H1 (cell line): ENCODE data around the gene SH3RF3.
A peak's percentile ranks its signal among the peaks of the same experiment; 100 is the strongest.

Experiments
- ASH2L ChIP-seq: fragments of 200-600, 300-600 bp; sonication (generic); IDR thresholded peaks from one replicate; pipeline ENCODE4 v1.7.1; 2017; ENCODE audit warnings: low read length
- CTCF ChIP-seq, 3 experiments: IDR thresholded peaks; 1 replicate in 2 of 3; 2 replicates in 1 of 3; pipeline versions ENCODE4 v1.5.1 to v1.6.1; 2011; ENCODE audit warnings: low read length in 3 of 3, mild to moderate bottlenecking in 3 of 3, inconsistent platforms in 2 of 3, low read depth in 1 of 3, moderate library complexity in 1 of 3; ENCODE audit not compliant: insufficient read depth in 1 of 3; ENCODE audit errors: control extremely low read depth in 1 of 3
- EZH2 ChIP-seq: fragments of 200-600 bp; sonication (generic); IDR thresholded peaks from 2 replicates; pipeline ENCODE4 v1.7.1; 2012; ENCODE audit warnings: low read depth, mild to moderate bottlenecking, moderate library complexity, low read length, inconsistent platforms; ENCODE audit not compliant: severe bottlenecking
- KDM5A ChIP-seq: fragments of 200-600 bp; IDR thresholded peaks from 2 replicates; pipeline ENCODE4 v1.7.1; 2012; ENCODE audit warnings: mild to moderate bottlenecking, low read length, inconsistent platforms, mixed read lengths
- POLR2A ChIP-seq, 2 experiments: IDR thresholded peaks; 1 replicate in 1 of 2; 2 replicates in 1 of 2; pipeline ENCODE4 v1.6.1; 2011; ENCODE audit warnings: low read depth in 2 of 2, low read length in 2 of 2, mild to moderate bottlenecking in 2 of 2; ENCODE audit errors: control extremely low read depth in 1 of 2
- SIX5 ChIP-seq: IDR thresholded peaks from 2 replicates; pipeline ENCODE4 v1.6.1; 2011; ENCODE audit warnings: mild to moderate bottlenecking, low read depth, low read length
- SP1 ChIP-seq: IDR thresholded peaks from 2 replicates; pipeline ENCODE4 v1.6.1; 2011; ENCODE audit warnings: low read depth, low read length
- TAF1 ChIP-seq: IDR thresholded peaks from 2 replicates; pipeline ENCODE4 v1.6.1; 2011; ENCODE audit warnings: mild to moderate bottlenecking, low read depth, low read length
- ZNF274 ChIP-seq: IDR thresholded peaks from 2 replicates; pipeline ENCODE4 v1.7.0; 2012; ENCODE audit warnings: low read length, borderline replicate concordance; ENCODE audit errors: extremely low read depth

GRCh38 chr2:109216332-109216731 is 87.3 kb downstream of the SH3RF3 start:
- TF ChIP-seq CTCF (IDR thresholded peaks at IDR 0.05; ENCODE audit: control extremely low read depth in 1 of 3, insufficient read depth in 1 of 3, low read depth in 1 of 3, low read length in 3 of 3) = peak in 2 of 3 experiments; percentile 21 to 25; a peak in 3 of 4 replicates
- TF ChIP-seq EZH2 = no peak
- TF ChIP-seq ZNF274 = no peak
- TF ChIP-seq SIX5 = no peak
- no peak for TF ChIP-seq SP1
- no peak for TF ChIP-seq KDM5A
- TF ChIP-seq TAF1 = no peak
- TF ChIP-seq POLR2A (IDR thresholded peaks at IDR 0.05; ENCODE audit: control extremely low read depth in 1 of 2, low read depth in 2 of 2, low read length in 2 of 2) = no peak
- no peak for TF ChIP-seq ASH2L
